Fibroblast of peridontal ligament (primary cell): ENCODE measurements around the gene ADAM12.
"Not testable (repeated sequence)": the region's sequence is repeated elsewhere in the genome, so short reads cannot be mapped to it uniquely, and the experiment has no call there.

Experiments used
- DNase-seq: peaks from one replicate; pipeline ENCODE4 v3.0.0-alpha.2; 2010; ENCODE audit errors: extremely low read depth

Gene ADAM12

GRCh38 chr10:125982260-125982948 lies 405.9 kb downstream of the ADAM12 start:
- DNase-seq: peak; percentile 90

GRCh38 chr10:125980521-125981035 lies 407.7 kb downstream of the ADAM12 start:
- no peak for DNase-seq

GRCh38 chr10:125979976-125980375 lies 408.3 kb downstream of the ADAM12 start:
- DNase-seq: no peak

- DNase-seq: no peak
Measured at GRCh38 chr10:125976960-125977605, 411.2 kb downstream of the ADAM12 start.

GRCh38 chr10:125970077-125970630 lies 418.1 kb downstream of the ADAM12 start:
- DNase-seq: not testable (repeated sequence)

GRCh38 chr10:125967533-125967932 lies 420.7 kb downstream of the ADAM12 start:
- DNase-seq: no peak

GRCh38 chr10:125964558-125964957 lies 423.7 kb downstream of the ADAM12 start:
- DNase-seq: no peak
